Measurements from ENCODE around the gene ZNF230. TPM values are rescaled to one million over a fixed set of nuclear protein-coding genes. Genes with fewer than 3 reads are reported as not detected.

Gene ZNF230
- total and polyA plus RNA-seq, 7 donors: 0.25 to 1.8 (median 1.0) TPM

- Histone ChIP-seq H3K27me3 (ENCODE audit: insufficient read depth in 3 of 3, low read length in 2 of 3) (no peaks in the 10 kb centered on the region), H3K36me3 (ENCODE audit: insufficient read depth in 1 of 2, low read depth in 1 of 2) (peaks cover 34 to 44% of the 10 kb centered on the region in 2 donors), H3K4me1 (peaks cover 12% of the 10 kb centered on the region), H3K9me3 (peaks cover 52% of the 10 kb centered on the region), H3K27ac (no peak overlapping the region), H3K4me3 (no peak overlapping the region)
- WGBS, 3 donors: 90 to 95% (median 94%) methylated on average over 1 of the region's 1 CpG
- DNase-seq (no peak), ATAC-seq (no peak)
- TF ChIP-seq CTCF (IDR thresholded peaks at IDR 0.05): no peak
- intact Hi-C loops (cut with DNase I): loop anchor here in 1 of 2 donors (10.0 kb wide), 1 partner anchor 89 kb away; the partner anchor contains the start of gene ZNF224
These were observed 3.2 kb downstream of the ZNF230 start for GRCh38 chr19:44005973-44006372.

GRCh38 chr19:44007473-44007872, 4.7 kb downstream of the ZNF230 start:
- DNase-seq: no peak
- intact Hi-C loops (cut with DNase I): loop anchor here in 1 of 2 donors (10.0 kb wide), 1 partner anchor 87 kb away; the partner anchor contains the start of gene ZNF224
- WGBS, 3 donors: 98 to 100% (median 100%) methylated on average over 6 of the region's 6 CpGs

GRCh38 chr19:44010468-44010867, 7.7 kb downstream of the ZNF230 start:
- TF ChIP-seq CTCF (IDR thresholded peaks at IDR 0.05): no peak
- ATAC-seq (no peak), DNase-seq (no peak)
- Histone ChIP-seq H3K27me3 (ENCODE audit: insufficient read depth in 3 of 3, low read length in 2 of 3) (no peaks in the 10 kb centered on the region), H3K4me3 (no peak overlapping the region), H3K36me3 (ENCODE audit: insufficient read depth in 1 of 2, low read depth in 1 of 2) (peaks cover 40 to 57% of the 10 kb centered on the region in 2 donors), H3K27ac (no peak overlapping the region), H3K9me3 (peaks cover 78% of the 10 kb centered on the region), H3K4me1 (no peaks in the 10 kb centered on the region)
- WGBS, 3 donors: 95 to 99% (median 96%) methylated on average over 5 of the region's 5 CpGs
- intact Hi-C loops (cut with DNase I): no loop called here

More at GRCh38 chr19:44007473-44007872, 4.7 kb downstream of the ZNF230 start:
- Histone ChIP-seq H3K4me1 (peaks cover 8% of the 10 kb centered on the region), H3K4me3 (no peak overlapping the region), H3K36me3 (ENCODE audit: insufficient read depth in 1 of 2, low read depth in 1 of 2) (peaks cover 40 to 57% of the 10 kb centered on the region in 2 donors), H3K27me3 (ENCODE audit: insufficient read depth in 3 of 3, low read length in 2 of 3) (no peaks in the 10 kb centered on the region), H3K27ac (no peak overlapping the region), H3K9me3 (peaks cover 60% of the 10 kb centered on the region)
- TF ChIP-seq CTCF (IDR thresholded peaks at IDR 0.05): no peak
- no peak for ATAC-seq

- WGBS, 3 donors: 37 to 44% (median 44%) methylated on average over 2 of the region's 2 CpGs
- H3K27ac ChIP-seq: no peak overlapping the region
- peaks cover 17% of the 10 kb centered on the region for H3K9me3 ChIP-seq
- H3K4me3 ChIP-seq: no peak overlapping the region
- intact Hi-C loops (cut with DNase I): no loop called here
- no peak for ATAC-seq
- no peaks in the 10 kb centered on the region for H3K36me3 ChIP-seq (ENCODE audit: insufficient read depth in 1 of 2, low read depth in 1 of 2)
- H3K27me3 ChIP-seq (ENCODE audit: insufficient read depth in 3 of 3, low read length in 2 of 3): peaks cover 0 to 2% (median 0%) of the 10 kb centered on the region in 3 donors
- no peaks in the 10 kb centered on the region for H3K4me1 ChIP-seq
- DNase-seq: no peak
- no peak for TF ChIP-seq CTCF (IDR thresholded peaks at IDR 0.05)
These were observed 16.7 kb downstream of the ZNF230 start for GRCh38 chr19:44019498-44019897.

GRCh38 chr19:44021221-44021620, 18.5 kb downstream of the ZNF230 start:
- no peaks in the 10 kb centered on the region for H3K4me1 ChIP-seq
- peaks cover 0 to 2% (median 0%) of the 10 kb centered on the region in 3 donors for H3K27me3 ChIP-seq (ENCODE audit: insufficient read depth in 3 of 3, low read length in 2 of 3)
- H3K36me3 ChIP-seq (ENCODE audit: insufficient read depth in 1 of 2, low read depth in 1 of 2): no peaks in the 10 kb centered on the region
- TF ChIP-seq CTCF (IDR thresholded peaks at IDR 0.05): no peak
- DNase-seq: no peak
- H3K4me3 ChIP-seq: no peak overlapping the region
- H3K9me3 ChIP-seq: peaks cover 7% of the 10 kb centered on the region
- no peak overlapping the region for H3K27ac ChIP-seq
- no peak for ATAC-seq
- intact Hi-C loops (cut with DNase I): no loop called here
